Measurements from ENCODE around the gene MAP2K5.

Gene MAP2K5

GRCh38 chr15:67775250-67775649, 232.7 kb downstream of the MAP2K5 start:
- no peak overlapping the region for H3K4me2 ChIP-seq (ENCODE audit: low read length)
- no peak overlapping the region for H3K9ac ChIP-seq (ENCODE audit: low read length)
- H3K36me3 ChIP-seq (replicated peaks; ENCODE audit: low read depth, low read length): no peaks in the 10 kb centered on the region
- no peak for TF ChIP-seq EZH2phosphoT487 (IDR thresholded peaks at IDR 0.05; ENCODE audit: low read depth)
- no peak for TF ChIP-seq CTCF (IDR thresholded peaks at IDR 0.05; ENCODE audit: low read depth, low read length)
- H3K4me3 ChIP-seq (ENCODE audit: low read length): no peak overlapping the region
- H4K20me1 ChIP-seq (ENCODE audit: insufficient read depth, low read length): no peaks in the 10 kb centered on the region
- H3K4me1 ChIP-seq (ENCODE audit: low read length): no peaks in the 10 kb centered on the region
- no peak overlapping the region for H2AFZ ChIP-seq (ENCODE audit: low read depth, low read length)
- H3K27ac ChIP-seq (ENCODE audit: low read length): no peak overlapping the region
- H3K27me3 ChIP-seq (ENCODE audit: low read depth, low read length): no peaks in the 10 kb centered on the region
- H3K79me2 ChIP-seq (ENCODE audit: low read length): no peaks in the 10 kb centered on the region
- H3K9me3 ChIP-seq (ENCODE audit: insufficient read depth, low read length): no peaks in the 10 kb centered on the region

GRCh38 chr15:67775998-67776397, 233.5 kb downstream of the MAP2K5 start:
- Histone ChIP-seq H3K9ac (ENCODE audit: low read length) (no peak overlapping the region), H3K4me3 (ENCODE audit: low read length) (no peak overlapping the region), H3K36me3 (replicated peaks; ENCODE audit: low read depth, low read length) (no peaks in the 10 kb centered on the region), H3K4me1 (ENCODE audit: low read length) (no peaks in the 10 kb centered on the region), H4K20me1 (ENCODE audit: insufficient read depth, low read length) (no peaks in the 10 kb centered on the region), H3K79me2 (ENCODE audit: low read length) (no peaks in the 10 kb centered on the region), H3K9me3 (ENCODE audit: insufficient read depth, low read length) (no peaks in the 10 kb centered on the region), H2AFZ (ENCODE audit: low read depth, low read length) (no peak overlapping the region), H3K4me2 (ENCODE audit: low read length) (no peak overlapping the region), H3K27me3 (ENCODE audit: low read depth, low read length) (no peaks in the 10 kb centered on the region), H3K27ac (ENCODE audit: low read length) (no peak overlapping the region)
- no peak for TF ChIP-seq CTCF (IDR thresholded peaks at IDR 0.05; ENCODE audit: low read depth, low read length)
- TF ChIP-seq EZH2phosphoT487 (IDR thresholded peaks at IDR 0.05; ENCODE audit: low read depth): no peak

GRCh38 chr15:67776600-67776999, 234.1 kb downstream of the MAP2K5 start:
- H3K4me1 ChIP-seq (ENCODE audit: low read length): no peaks in the 10 kb centered on the region
- no peak overlapping the region for H3K27ac ChIP-seq (ENCODE audit: low read length)
- H3K9ac ChIP-seq (ENCODE audit: low read length): no peak overlapping the region
- H2AFZ ChIP-seq (ENCODE audit: low read depth, low read length): no peak overlapping the region
- no peak overlapping the region for H3K4me2 ChIP-seq (ENCODE audit: low read length)
- no peaks in the 10 kb centered on the region for H4K20me1 ChIP-seq (ENCODE audit: insufficient read depth, low read length)
- H3K79me2 ChIP-seq (ENCODE audit: low read length): no peaks in the 10 kb centered on the region
- TF ChIP-seq EZH2phosphoT487 (IDR thresholded peaks at IDR 0.05; ENCODE audit: low read depth) (no peak), CTCF (IDR thresholded peaks at IDR 0.05; ENCODE audit: low read depth, low read length) (no peak)
- no peak overlapping the region for H3K4me3 ChIP-seq (ENCODE audit: low read length)
- H3K27me3 ChIP-seq (ENCODE audit: low read depth, low read length): no peaks in the 10 kb centered on the region
- H3K9me3 ChIP-seq (ENCODE audit: insufficient read depth, low read length): no peaks in the 10 kb centered on the region
- H3K36me3 ChIP-seq (replicated peaks; ENCODE audit: low read depth, low read length): no peaks in the 10 kb centered on the region

GRCh38 chr15:67777071-67777470, 234.6 kb downstream of the MAP2K5 start:
- H3K4me2 ChIP-seq (ENCODE audit: low read length): no peak overlapping the region
- H3K79me2 ChIP-seq (ENCODE audit: low read length): no peaks in the 10 kb centered on the region
- no peak overlapping the region for H3K27ac ChIP-seq (ENCODE audit: low read length)
- H4K20me1 ChIP-seq (ENCODE audit: insufficient read depth, low read length): no peaks in the 10 kb centered on the region
- no peak overlapping the region for H3K4me3 ChIP-seq (ENCODE audit: low read length)
- no peak overlapping the region for H2AFZ ChIP-seq (ENCODE audit: low read depth, low read length)
- no peaks in the 10 kb centered on the region for H3K9me3 ChIP-seq (ENCODE audit: insufficient read depth, low read length)
- TF ChIP-seq EZH2phosphoT487 (IDR thresholded peaks at IDR 0.05; ENCODE audit: low read depth) (no peak), CTCF (IDR thresholded peaks at IDR 0.05; ENCODE audit: low read depth, low read length) (no peak)
- H3K36me3 ChIP-seq (replicated peaks; ENCODE audit: low read depth, low read length): no peaks in the 10 kb centered on the region
- no peaks in the 10 kb centered on the region for H3K4me1 ChIP-seq (ENCODE audit: low read length)
- no peaks in the 10 kb centered on the region for H3K27me3 ChIP-seq (ENCODE audit: low read depth, low read length)
- H3K9ac ChIP-seq (ENCODE audit: low read length): no peak overlapping the region

Measured in OCI-LY3 (cell line).